Measurements from ENCODE around the gene ALDH8A1.
"Not testable (repeated sequence)": the region's sequence is repeated elsewhere in the genome, so short reads cannot be mapped to it uniquely, and the experiment has no call there.

The ALDH8A1 gene

GRCh38 chr6:134920422-134920821 lies 29.5 kb downstream of the ALDH8A1 start:
- no peak for DNase-seq
- Histone ChIP-seq H3K4me3 (ENCODE audit: insufficient read depth, low read depth, low read length, poor library complexity, severe bottlenecking) (no peak overlapping the region), H3K27ac (ENCODE audit: insufficient read depth, low read length, poor library complexity, severe bottlenecking) (no peak overlapping the region)

GRCh38 chr6:134918418-134918961 lies 31.4 kb downstream of the ALDH8A1 start:
- H3K36me3 ChIP-seq (ENCODE audit: control insufficient read depth, insufficient read depth, low read length): no peaks in the 10 kb centered on the region
- H3K4me1 ChIP-seq (ENCODE audit: control insufficient read depth, insufficient read depth, low read length, poor library complexity, severe bottlenecking): no peaks in the 10 kb centered on the region
- no peak overlapping the region for H3K4me3 ChIP-seq (ENCODE audit: insufficient read depth, low read depth, low read length, poor library complexity, severe bottlenecking)
- no peaks in the 10 kb centered on the region for H3K27me3 ChIP-seq (replicated peaks; ENCODE audit: control insufficient read depth, insufficient read depth, low read length, poor library complexity, severe bottlenecking)
- no peak overlapping the region for H3K27ac ChIP-seq (ENCODE audit: insufficient read depth, low read length, poor library complexity, severe bottlenecking)
- DNase-seq: no peak
- H3K9me3 ChIP-seq (ENCODE audit: control insufficient read depth, low read length): no peaks in the 10 kb centered on the region

More at GRCh38 chr6:134920422-134920821, 29.5 kb downstream of the ALDH8A1 start:
- Histone ChIP-seq H3K27me3 (replicated peaks; ENCODE audit: control insufficient read depth, insufficient read depth, low read length, poor library complexity, severe bottlenecking) (no peaks in the 10 kb centered on the region), H3K9me3 (ENCODE audit: control insufficient read depth, low read length) (no peaks in the 10 kb centered on the region), H3K36me3 (ENCODE audit: control insufficient read depth, insufficient read depth, low read length) (no peaks in the 10 kb centered on the region), H3K4me1 (ENCODE audit: control insufficient read depth, insufficient read depth, low read length, poor library complexity, severe bottlenecking) (no peaks in the 10 kb centered on the region)

GRCh38 chr6:134911547-134911946 lies 38.4 kb downstream of the ALDH8A1 start:
- Histone ChIP-seq H3K27ac (ENCODE audit: insufficient read depth, low read length, poor library complexity, severe bottlenecking) (no peak overlapping the region), H3K4me3 (ENCODE audit: insufficient read depth, low read depth, low read length, poor library complexity, severe bottlenecking) (no peak overlapping the region), H3K4me1 (ENCODE audit: control insufficient read depth, insufficient read depth, low read length, poor library complexity, severe bottlenecking) (no peaks in the 10 kb centered on the region), H3K9me3 (ENCODE audit: control insufficient read depth, low read length) (no peaks in the 10 kb centered on the region), H3K36me3 (ENCODE audit: control insufficient read depth, insufficient read depth, low read length) (no peaks in the 10 kb centered on the region), H3K27me3 (replicated peaks; ENCODE audit: control insufficient read depth, insufficient read depth, low read length, poor library complexity, severe bottlenecking) (no peaks in the 10 kb centered on the region)
- DNase-seq: no peak

- H3K36me3 ChIP-seq (ENCODE audit: control insufficient read depth, insufficient read depth, low read length): no peaks in the 10 kb centered on the region
- no peak overlapping the region for H3K27ac ChIP-seq (ENCODE audit: insufficient read depth, low read length, poor library complexity, severe bottlenecking)
- H3K27me3 ChIP-seq (replicated peaks; ENCODE audit: control insufficient read depth, insufficient read depth, low read length, poor library complexity, severe bottlenecking): no peaks in the 10 kb centered on the region
- no peaks in the 10 kb centered on the region for H3K4me1 ChIP-seq (ENCODE audit: control insufficient read depth, insufficient read depth, low read length, poor library complexity, severe bottlenecking)
- H3K4me3 ChIP-seq (ENCODE audit: insufficient read depth, low read depth, low read length, poor library complexity, severe bottlenecking): no peak overlapping the region
- no peaks in the 10 kb centered on the region for H3K9me3 ChIP-seq (ENCODE audit: control insufficient read depth, low read length)
- no peak for DNase-seq
Measured at GRCh38 chr6:134910593-134910935, 39.3 kb downstream of the ALDH8A1 start.

- H3K4me1 ChIP-seq (ENCODE audit: control insufficient read depth, insufficient read depth, low read length, poor library complexity, severe bottlenecking): no peaks in the 10 kb centered on the region
- H3K36me3 ChIP-seq (ENCODE audit: control insufficient read depth, insufficient read depth, low read length): no peaks in the 10 kb centered on the region
- DNase-seq: no peak
- H3K27ac ChIP-seq (ENCODE audit: insufficient read depth, low read length, poor library complexity, severe bottlenecking): no peak overlapping the region
- H3K4me3 ChIP-seq (ENCODE audit: insufficient read depth, low read depth, low read length, poor library complexity, severe bottlenecking): no peak overlapping the region
- H3K9me3 ChIP-seq (ENCODE audit: control insufficient read depth, low read length): no peaks in the 10 kb centered on the region
- H3K27me3 ChIP-seq (replicated peaks; ENCODE audit: control insufficient read depth, insufficient read depth, low read length, poor library complexity, severe bottlenecking): no peaks in the 10 kb centered on the region
Measured at GRCh38 chr6:134909701-134910592, 40.0 kb downstream of the ALDH8A1 start.

- Histone ChIP-seq H3K4me3 (ENCODE audit: insufficient read depth, low read depth, low read length, poor library complexity, severe bottlenecking) (no peak overlapping the region), H3K27ac (ENCODE audit: insufficient read depth, low read length, poor library complexity, severe bottlenecking) (no peak overlapping the region), H3K36me3 (ENCODE audit: control insufficient read depth, insufficient read depth, low read length) (no peaks in the 10 kb centered on the region), H3K4me1 (ENCODE audit: control insufficient read depth, insufficient read depth, low read length, poor library complexity, severe bottlenecking) (no peaks in the 10 kb centered on the region), H3K27me3 (replicated peaks; ENCODE audit: control insufficient read depth, insufficient read depth, low read length, poor library complexity, severe bottlenecking) (no peaks in the 10 kb centered on the region), H3K9me3 (ENCODE audit: control insufficient read depth, low read length) (no peaks in the 10 kb centered on the region)
- no peak for DNase-seq
Measured at GRCh38 chr6:134908906-134909516, 40.9 kb downstream of the ALDH8A1 start.

- DNase-seq; H3K9me3 ChIP-seq (ENCODE audit: control insufficient read depth, low read length); H3K27ac ChIP-seq (ENCODE audit: insufficient read depth, low read length, poor library complexity, severe bottlenecking); H3K4me1 ChIP-seq (ENCODE audit: control insufficient read depth, insufficient read depth, low read length, poor library complexity, severe bottlenecking); H3K27me3 ChIP-seq (replicated peaks; ENCODE audit: control insufficient read depth, insufficient read depth, low read length, poor library complexity, severe bottlenecking); H3K36me3 ChIP-seq (ENCODE audit: control insufficient read depth, insufficient read depth, low read length); H3K4me3 ChIP-seq (ENCODE audit: insufficient read depth, low read depth, low read length, poor library complexity, severe bottlenecking): not testable (repeated sequence)
Measured at GRCh38 chr6:134904731-134905130, 45.2 kb downstream of the ALDH8A1 start.

- no peaks in the 10 kb centered on the region for H3K9me3 ChIP-seq (ENCODE audit: control insufficient read depth, low read length)
- no peaks in the 10 kb centered on the region for H3K27me3 ChIP-seq (replicated peaks; ENCODE audit: control insufficient read depth, insufficient read depth, low read length, poor library complexity, severe bottlenecking)
Measured at GRCh38 chr6:134903448-134903847, 46.5 kb downstream of the ALDH8A1 start.

GRCh38 chr6:134902936-134903335 lies 47.0 kb downstream of the ALDH8A1 start:
- no peaks in the 10 kb centered on the region for H3K4me1 ChIP-seq (ENCODE audit: control insufficient read depth, insufficient read depth, low read length, poor library complexity, severe bottlenecking)
- DNase-seq: no peak
- H3K27ac ChIP-seq (ENCODE audit: insufficient read depth, low read length, poor library complexity, severe bottlenecking): no peak overlapping the region
- no peaks in the 10 kb centered on the region for H3K36me3 ChIP-seq (ENCODE audit: control insufficient read depth, insufficient read depth, low read length)
- no peak overlapping the region for H3K4me3 ChIP-seq (ENCODE audit: insufficient read depth, low read depth, low read length, poor library complexity, severe bottlenecking)
- H3K9me3 ChIP-seq (ENCODE audit: control insufficient read depth, low read length): no peaks in the 10 kb centered on the region
- no peaks in the 10 kb centered on the region for H3K27me3 ChIP-seq (replicated peaks; ENCODE audit: control insufficient read depth, insufficient read depth, low read length, poor library complexity, severe bottlenecking)

More at GRCh38 chr6:134903448-134903847, 46.5 kb downstream of the ALDH8A1 start:
- DNase-seq: no peak
- no peak overlapping the region for H3K4me3 ChIP-seq (ENCODE audit: insufficient read depth, low read depth, low read length, poor library complexity, severe bottlenecking)
- no peak overlapping the region for H3K27ac ChIP-seq (ENCODE audit: insufficient read depth, low read length, poor library complexity, severe bottlenecking)
- H3K36me3 ChIP-seq (ENCODE audit: control insufficient read depth, insufficient read depth, low read length): no peaks in the 10 kb centered on the region
- no peaks in the 10 kb centered on the region for H3K4me1 ChIP-seq (ENCODE audit: control insufficient read depth, insufficient read depth, low read length, poor library complexity, severe bottlenecking)
